MM.1S (cell line): ENCODE results near the gene VAMP3.
A peak's percentile ranks its signal among the peaks of the same experiment; 100 is the strongest.

Experiments used
- DNase-seq: peaks from one replicate; pipeline ENCODE4 v3.0.0-alpha.2; 2015
- H2AFZ ChIP-seq: fragments of 300-600 bp; sonication (generic); 2 replicates; pipeline ENCODE4 v1.6.0; 2016; ENCODE audit warnings: antibody characterized with exemption, low read length
- H3F3A ChIP-seq: fragments of 300-600 bp; sonication (generic); 2 replicates; pipeline ENCODE4 v1.6.1; 2016; ENCODE audit warnings: mild to moderate bottlenecking, antibody characterized with exemption, low read length, moderate library complexity, mixed read lengths; ENCODE audit not compliant: insufficient read depth
- H3K27ac ChIP-seq: fragments of 300-600 bp; sonication (generic); 2 replicates; pipeline ENCODE4 v1.5.1; 2016; ENCODE audit warnings: mild to moderate bottlenecking, low read length
- H3K27me3 ChIP-seq: fragments of 300-600 bp; sonication (generic); replicated peaks from 2 replicates; pipeline ENCODE4 v1.6.0; 2016; ENCODE audit warnings: low read length; ENCODE audit not compliant: insufficient read depth
- H3K36me3 ChIP-seq: fragments of 300-600 bp; sonication (generic); replicated peaks from 2 replicates; pipeline ENCODE4 v1.6.1; 2016; ENCODE audit warnings: mild to moderate bottlenecking, low read length, mixed read lengths; ENCODE audit not compliant: insufficient read depth
- H3K4me1 ChIP-seq: fragments of 300-600 bp; sonication (generic); 2 replicates; pipeline ENCODE4 v1.6.1; 2016; ENCODE audit warnings: low read length, mixed read lengths
- H3K4me2 ChIP-seq: fragments of 300-600 bp; sonication (generic); 2 replicates; pipeline ENCODE4 v1.6.0; 2016; ENCODE audit warnings: low read depth, low read length
- H3K4me3 ChIP-seq: fragments of 300-600 bp; sonication (generic); 2 replicates; pipeline ENCODE4 v1.5.1; 2016; ENCODE audit warnings: low read length, mixed read lengths
- H3K79me2 ChIP-seq: fragments of 300-600 bp; sonication (generic); 2 replicates; pipeline ENCODE4 v1.6.1; 2016; ENCODE audit warnings: mixed run types, low read length, mixed read lengths
- H3K9ac ChIP-seq: fragments of 300-600 bp; sonication (generic); 2 replicates; pipeline ENCODE4 v1.6.1; 2016; ENCODE audit warnings: low read length, mixed read lengths
- H3K9me2 ChIP-seq: fragments of 300-600 bp; sonication (generic); replicated peaks from 2 replicates; pipeline ENCODE4 v1.6.1; 2016; ENCODE audit warnings: mild to moderate bottlenecking, low read length, mixed read lengths; ENCODE audit not compliant: insufficient read depth
- H3K9me3 ChIP-seq: fragments of 300-600 bp; sonication (generic); replicated peaks from 2 replicates; pipeline ENCODE4 v1.6.1; 2016; ENCODE audit warnings: mild to moderate bottlenecking, low read length, mixed read lengths; ENCODE audit not compliant: insufficient read depth
- H4K20me1 ChIP-seq: fragments of 300-600 bp; sonication (generic); 2 replicates; pipeline ENCODE4 v1.6.1; 2016; ENCODE audit warnings: mild to moderate bottlenecking, low read length, moderate library complexity, mixed read lengths; ENCODE audit not compliant: insufficient read depth
- CTCF ChIP-seq: fragments of 300-600 bp; sonication (generic); IDR thresholded peaks from 2 replicates; pipeline ENCODE4 v1.5.1; 2016; ENCODE audit warnings: antibody characterized with exemption, low read length, mixed read lengths
- EZH2 ChIP-seq: fragments of 300-600 bp; sonication (generic); optimal IDR thresholded peaks from 2 replicates; pipeline ENCODE3; 2017; ENCODE audit warnings: low read depth, mild to moderate bottlenecking, antibody characterized with exemption, low read length, mixed read lengths
- EZH2phosphoT487 ChIP-seq: fragments of 300-600 bp; sonication (generic); IDR thresholded peaks from 2 replicates; pipeline ENCODE4 v1.6.1; 2018; ENCODE audit warnings: antibody characterized with exemption, low read length

VAMP3 gene

GRCh38 chr1:7805460-7805859 is 34.4 kb downstream of the VAMP3 start:
- H3K27me3 ChIP-seq, result 0 out of 2 replicates have a peak, but pooled peaks cover 3% of the 10 kb centered on the region
- H3K4me2 ChIP-seq, result no peak overlapping the region
- no peaks in the 10 kb centered on the region for H3F3A ChIP-seq
- DNase-seq, result no peak
- H3K27ac ChIP-seq, result no peak overlapping the region
- no peaks in the 10 kb centered on the region for H3K4me1 ChIP-seq
- H3K9me2 ChIP-seq, result no peaks in the 10 kb centered on the region
- H4K20me1 ChIP-seq, result no peaks in the 10 kb centered on the region
- no peak overlapping the region for H3K9ac ChIP-seq
- TF ChIP-seq EZH2, result no peak
- TF ChIP-seq EZH2phosphoT487, result no peak
- no peak for TF ChIP-seq CTCF
- no peaks in the 10 kb centered on the region for H3K9me3 ChIP-seq
- no peaks in the 10 kb centered on the region for H3K36me3 ChIP-seq
- no peak overlapping the region for H2AFZ ChIP-seq
- no peak overlapping the region for H3K4me3 ChIP-seq
- no peaks in the 10 kb centered on the region for H3K79me2 ChIP-seq

- H4K20me1 ChIP-seq, result no peaks in the 10 kb centered on the region
- no peak overlapping the region for H3K4me3 ChIP-seq
- no peaks in the 10 kb centered on the region for H3K4me1 ChIP-seq
- H3K9ac ChIP-seq, result no peak overlapping the region
- H2AFZ ChIP-seq, result no peak overlapping the region
- H3K79me2 ChIP-seq, result no peaks in the 10 kb centered on the region
- peak; percentile 59 for DNase-seq
- 0 out of 2 replicates have a peak, but pooled peaks cover 3% of the 10 kb centered on the region for H3K27me3 ChIP-seq
- no peak for TF ChIP-seq EZH2phosphoT487
- TF ChIP-seq CTCF, result peak; percentile 64
- TF ChIP-seq EZH2, result no peak
- H3K27ac ChIP-seq, result no peak overlapping the region
- no peaks in the 10 kb centered on the region for H3K9me3 ChIP-seq
- H3K9me2 ChIP-seq, result no peaks in the 10 kb centered on the region
- no peaks in the 10 kb centered on the region for H3F3A ChIP-seq
- no peaks in the 10 kb centered on the region for H3K36me3 ChIP-seq
- H3K4me2 ChIP-seq, result no peak overlapping the region
Observed at GRCh38 chr1:7808253-7808844, 37.3 kb downstream of the VAMP3 start.

- no peaks in the 10 kb centered on the region for H3K9me3 ChIP-seq
- 0 out of 2 replicates have a peak, but pooled peaks cover 3% of the 10 kb centered on the region for H3K27me3 ChIP-seq
- H2AFZ ChIP-seq, result no peak overlapping the region
- no peaks in the 10 kb centered on the region for H3K79me2 ChIP-seq
- no peak overlapping the region for H3K9ac ChIP-seq
- H3K36me3 ChIP-seq, result no peaks in the 10 kb centered on the region
- DNase-seq, result no peak
- no peaks in the 10 kb centered on the region for H3K9me2 ChIP-seq
- TF ChIP-seq CTCF, result no peak
- no peak for TF ChIP-seq EZH2
- no peak for TF ChIP-seq EZH2phosphoT487
- H3K4me1 ChIP-seq, result no peaks in the 10 kb centered on the region
- H3K27ac ChIP-seq, result no peak overlapping the region
- no peak overlapping the region for H3K4me2 ChIP-seq
- no peak overlapping the region for H3K4me3 ChIP-seq
- no peaks in the 10 kb centered on the region for H3F3A ChIP-seq
- no peaks in the 10 kb centered on the region for H4K20me1 ChIP-seq
Observed at GRCh38 chr1:7809742-7810141, 38.6 kb downstream of the VAMP3 start.
